ENCODE results near the gene KRTAP10-4. TPM values are rescaled to one million over a fixed set of nuclear protein-coding genes. Genes with fewer than 3 reads are reported as not detected.

Gene KRTAP10-4
- total and polyA plus RNA-seq, 2 of the 4 experiments (the other 2 are of a cell fraction), result not detected

DNA sequence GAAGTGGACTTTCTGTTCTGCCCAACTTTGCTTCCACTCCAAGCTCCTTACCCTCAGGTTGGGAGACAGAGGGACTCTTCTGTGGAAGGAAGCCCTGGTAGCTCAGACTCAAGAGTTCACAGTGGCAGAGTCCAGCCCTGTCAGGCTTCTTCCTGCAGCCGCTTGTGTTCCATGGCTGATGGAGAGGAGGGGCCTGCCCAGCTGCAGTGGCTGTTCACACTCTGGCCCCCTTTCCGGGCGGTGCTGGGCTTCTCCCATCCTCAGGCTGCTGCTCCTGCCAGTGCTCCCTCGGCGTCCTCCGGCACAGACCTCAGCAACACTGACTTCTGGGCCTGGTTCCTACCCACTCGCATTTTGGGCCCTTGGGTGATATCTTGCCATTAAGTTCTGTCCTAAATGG is 37.6 kb upstream of the KRTAP10-4 start:
- intact Hi-C loops (cut with micrococcal nuclease), result no loop called here
- TF ChIP-seq BHLHE40 (IDR thresholded peaks at IDR 0.05; ENCODE audit: low read depth, low read length), result no peak
- TF ChIP-seq NFE2L2 (IDR thresholded peaks at IDR 0.05; ENCODE audit: low read depth, low read length), result no peak
- no peak for TF ChIP-seq CHD1 (IDR thresholded peaks at IDR 0.05; ENCODE audit: low read depth, low read length)
- no peak for TF ChIP-seq MXI1 (IDR thresholded peaks at IDR 0.05; ENCODE audit: borderline replicate concordance, low read depth, low read length)
- no peak for TF ChIP-seq MAFK (IDR thresholded peaks at IDR 0.05; ENCODE audit: low read depth, low read length)
- no peak for TF ChIP-seq RFX5 (IDR thresholded peaks at IDR 0.05; ENCODE audit: low read depth, low read length)
- no peak for TF ChIP-seq RCOR1 (IDR thresholded peaks at IDR 0.05; ENCODE audit: insufficient replicate concordance, low read length)
- Histone ChIP-seq H3K56ac (ENCODE audit: extremely low read depth, insufficient read depth, low read length) (no peak overlapping the region), H3K27ac (ENCODE audit: insufficient read depth, low read length) (no peak overlapping the region), H3K36me3 (ENCODE audit: control insufficient read depth, insufficient read depth, low read length) (no peaks in the 10 kb centered on the region), H3K18ac (ENCODE audit: low read depth, low read length) (no peak overlapping the region), H3K9me1 (ENCODE audit: insufficient read depth, low read length) (no peaks in the 10 kb centered on the region), H2BK120ac (ENCODE audit: low read depth, low read length) (no peak overlapping the region), H2BK5ac (ENCODE audit: low read depth, low read length, poor library complexity, severe bottlenecking) (no peak overlapping the region), H4K5ac (ENCODE audit: low read depth, low read length) (no peak overlapping the region), H2BK15ac (ENCODE audit: low read depth, low read length) (no peak overlapping the region), H4K20me1 (ENCODE audit: insufficient read depth, low read length) (no peaks in the 10 kb centered on the region), H3K4ac (ENCODE audit: low read depth, low read length) (no peak overlapping the region), H2BK20ac (ENCODE audit: low read depth, low read length) (no peak overlapping the region), H4K91ac (ENCODE audit: insufficient read depth, low read depth, low read length) (no peak overlapping the region), H3K9me3 (ENCODE audit: control insufficient read depth, insufficient read depth, low read length) (peaks cover 4% of the 10 kb centered on the region; the same call in 1 of the 2 replicates), H3K79me1 (ENCODE audit: low read depth in 1 of 2, low read length in 2 of 2) (no peaks in the 10 kb centered on the region), H3K4me1 (ENCODE audit: control insufficient read depth, insufficient read depth, low read length) (no peaks in the 10 kb centered on the region), H2AK9ac (replicated peaks; ENCODE audit: low read depth, low read length, poor library complexity) (no peak overlapping the region), H2AK5ac (ENCODE audit: low read depth, low read length) (no peak overlapping the region), H3K4me3 (ENCODE audit: insufficient read depth, low read depth, low read length) (no peak overlapping the region), H3K14ac (replicated peaks; ENCODE audit: low read depth, low read length) (no peak overlapping the region), H3K4me2 (ENCODE audit: low read depth, low read length) (no peak overlapping the region), H3K27me3 (ENCODE audit: control insufficient read depth, insufficient read depth, low read length) (0 out of 2 replicates have a peak, but pooled peaks cover 2% of the 10 kb centered on the region), H3K23ac (ENCODE audit: low read depth, low read length) (no peak overlapping the region), H4K8ac (ENCODE audit: low read depth in 2 of 2, low read length in 2 of 2) (no peak overlapping the region), H3K9ac (ENCODE audit: low read depth, low read length) (no peak overlapping the region), H2AFZ (replicated peaks; ENCODE audit: low read length, poor library complexity) (no peak overlapping the region)
- no TSS peak for BruUV-seq (replicated peaks)
- ChIA-PET CTCF (no interaction called here), POLR2A (ENCODE audit: unreplicated experiment) (no interaction called here)
- no peak for ATAC-seq (ENCODE audit: low read depth)
- dilution Hi-C loops (cut with HindIII; ENCODE audit: low sequenced_read_pairs, unreplicated experiment), result no loop called here
- in situ Hi-C loops (cut with MboI; ENCODE audit: low sequenced_read_pairs), result no loop called here
- no peak for DNase-seq
- WGBS, 2 experiments (ENCODE audit: extremely low coverage in 2 of 2, insufficient read length in 1 of 2), result no CpG with 5 or more reads among the region's 7 CpGs

All from IMR-90 (cell line).